Measurements from ENCODE around the gene ARFIP1. TPM values are rescaled to one million over a fixed set of nuclear protein-coding genes. Genes with fewer than 3 reads are reported as not detected.

Gene ARFIP1
- total RNA-seq, 1 experiment from 2014 or later = 47.9 TPM

GRCh38 chr4:152935631-152936445 is 156.1 kb downstream of the ARFIP1 start, which contains the start of gene FHDC1:
Gene FHDC1 (plus strand): TSS chr4:152936323. CDS start chr4:152943058, 6,735 bp downstream.
- DNase-seq (ENCODE audit: extremely low read depth, low read depth) = no peak

GRCh38 chr4:152936446-152937335 is 156.9 kb downstream of the ARFIP1 start:
- DNase-seq (ENCODE audit: extremely low read depth, low read depth) = no peak

- DNase-seq (ENCODE audit: extremely low read depth, low read depth) = no peak
These were observed 157.8 kb downstream of the ARFIP1 start for GRCh38 chr4:152937336-152938236.

GRCh38 chr4:152938237-152938947 is 158.6 kb downstream of the ARFIP1 start:
- DNase-seq (ENCODE audit: extremely low read depth, low read depth) = no peak

- DNase-seq (ENCODE audit: extremely low read depth, low read depth) = no peak
These were observed 159.9 kb downstream of the ARFIP1 start for GRCh38 chr4:152939621-152940020.

- no peak for DNase-seq (ENCODE audit: extremely low read depth, low read depth)
These were observed 160.7 kb downstream of the ARFIP1 start for GRCh38 chr4:152940461-152940860.

GRCh38 chr4:152941411-152941810 is 161.7 kb downstream of the ARFIP1 start:
- no peak for DNase-seq (ENCODE audit: extremely low read depth, low read depth)

- DNase-seq (ENCODE audit: extremely low read depth, low read depth) = no peak
These were observed 162.6 kb downstream of the ARFIP1 start for GRCh38 chr4:152942346-152942745.

- DNase-seq (ENCODE audit: extremely low read depth, low read depth) = no peak
These were observed 163.9 kb downstream of the ARFIP1 start for GRCh38 chr4:152943672-152944071.

- DNase-seq (ENCODE audit: extremely low read depth, low read depth) = no peak
These were observed 165.0 kb downstream of the ARFIP1 start for GRCh38 chr4:152944666-152945320.

- DNase-seq (ENCODE audit: extremely low read depth, low read depth) = no peak
These were observed 165.9 kb downstream of the ARFIP1 start for GRCh38 chr4:152945639-152946038.

GRCh38 chr4:152946446-152946845 is 166.7 kb downstream of the ARFIP1 start:
- DNase-seq (ENCODE audit: extremely low read depth, low read depth) = no peak

GRCh38 chr4:152947311-152947710 is 167.6 kb downstream of the ARFIP1 start:
- DNase-seq (ENCODE audit: extremely low read depth, low read depth) = no peak

GRCh38 chr4:152949930-152950329 is 170.2 kb downstream of the ARFIP1 start:
- no peak for DNase-seq (ENCODE audit: extremely low read depth, low read depth)

- DNase-seq (ENCODE audit: extremely low read depth, low read depth) = no peak
These were observed 170.9 kb downstream of the ARFIP1 start for GRCh38 chr4:152950402-152951274.

- DNase-seq (ENCODE audit: extremely low read depth, low read depth) = no peak
These were observed 171.6 kb downstream of the ARFIP1 start for GRCh38 chr4:152951348-152951747.

- no peak for DNase-seq (ENCODE audit: extremely low read depth, low read depth)
These were observed 173.8 kb downstream of the ARFIP1 start for GRCh38 chr4:152953514-152953913.

- DNase-seq (ENCODE audit: extremely low read depth, low read depth) = no peak
These were observed 175.0 kb downstream of the ARFIP1 start for GRCh38 chr4:152954741-152955140.

Measured in NCI-H460 (cell line).